Occipital lobe (tissue), 2 donors: ENCODE data around the gene APBA2. TPM values are rescaled to one million over a fixed set of nuclear protein-coding genes. Genes with fewer than 3 reads are reported as not detected.

Source experiments
- DNase-seq: peaks from one replicate; lab custom pipeline; 2025; lab: John Stamatoyannopoulos, UW
- total RNA-seq: library from RNA; depleted of rRNA; stranded (reverse); fragments of >200 nt; gene quantifications from one replicate; pipeline ENCODE4 v1.2.3, GENCODE V29; 2014

The APBA2 gene
- total RNA-seq, 1 donor from 2014 or later, result 108 TPM

DNA sequence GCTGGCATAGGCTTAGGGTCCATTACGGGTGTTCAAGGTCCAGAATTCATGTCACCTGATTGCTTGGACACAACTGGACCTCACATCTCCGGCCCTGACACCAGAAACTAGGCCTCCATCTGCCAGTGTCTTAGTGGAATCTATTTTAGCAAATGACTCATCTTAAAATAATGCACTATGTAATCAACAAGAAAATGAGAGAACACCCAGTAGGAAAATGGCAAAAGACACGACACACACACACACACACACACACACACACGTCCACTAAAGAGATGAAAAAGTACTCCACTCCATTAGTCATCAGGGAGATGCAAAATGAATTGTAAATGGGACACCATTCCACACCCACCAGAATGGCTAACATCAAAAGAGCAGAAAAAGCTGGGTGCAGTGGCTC lies 11.2 kb downstream of the APBA2 start:
- peak; percentile 36 for DNase-seq

DNA sequence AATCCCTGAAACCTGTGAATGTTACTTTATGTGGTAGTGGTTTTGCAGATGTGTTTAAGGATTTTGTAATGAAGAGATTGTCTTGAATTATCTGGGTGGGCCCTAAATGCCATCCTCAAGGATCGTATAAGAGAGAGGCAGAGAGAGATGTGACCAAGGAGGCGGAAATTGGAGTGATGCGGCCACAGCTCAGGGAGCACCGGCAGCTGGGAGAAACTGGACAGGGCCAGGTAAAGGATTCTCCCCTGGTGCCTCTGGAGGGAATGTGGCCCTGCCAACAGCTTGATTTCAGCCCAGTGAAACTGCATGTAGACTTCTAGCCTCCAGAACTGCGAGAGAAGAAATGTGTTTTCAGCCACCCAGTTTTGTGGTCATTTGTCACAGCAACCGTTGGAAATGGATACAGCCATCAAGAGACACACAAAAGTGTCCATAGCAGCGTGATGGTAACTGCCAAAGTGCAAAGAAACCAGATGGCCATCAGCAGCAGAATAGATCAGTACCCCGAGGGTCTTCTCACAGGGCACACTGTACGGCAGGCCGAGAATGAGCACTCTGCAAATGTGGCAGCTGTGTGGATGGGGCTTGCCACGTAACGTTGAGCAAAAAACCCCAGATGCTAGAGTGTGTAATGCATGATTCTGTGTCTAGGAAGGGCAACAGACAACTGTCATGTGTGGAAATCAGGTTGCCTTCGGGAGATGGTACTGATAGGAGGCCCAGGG lies 12.2 kb downstream of the APBA2 start:
- no peak for DNase-seq

DNA sequence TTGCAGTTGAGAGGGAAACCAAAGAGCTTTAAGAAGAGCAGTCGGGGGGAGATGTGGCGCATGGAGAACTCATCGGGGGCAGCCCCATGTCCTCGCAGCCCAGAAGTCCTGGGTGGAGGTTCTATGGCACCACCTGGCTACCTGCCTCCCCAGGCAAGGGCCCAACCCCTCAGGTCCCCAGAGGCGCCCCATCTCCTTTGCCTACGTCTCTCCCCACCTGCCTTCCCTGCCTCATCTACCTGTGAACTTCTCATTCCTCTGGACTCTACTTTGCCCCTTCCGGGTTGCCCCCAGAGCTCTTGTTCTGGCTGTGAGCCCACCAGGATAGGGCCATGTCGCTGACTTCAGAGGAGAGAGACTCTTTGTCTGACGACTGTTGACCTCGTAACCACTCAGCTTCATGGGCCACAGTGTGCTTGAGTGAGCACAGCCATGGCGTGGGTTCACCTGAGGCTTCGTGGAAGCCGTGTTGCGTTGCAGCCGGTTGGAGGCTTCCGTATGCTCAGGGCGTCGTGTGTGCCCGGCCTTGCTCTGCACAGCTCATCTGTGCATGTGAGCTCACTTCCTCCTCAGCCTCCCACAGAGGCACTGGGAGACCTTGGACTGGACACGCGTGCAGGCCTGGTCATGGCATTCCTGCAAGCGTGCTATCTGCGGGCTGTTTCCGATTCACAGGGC lies 13.4 kb downstream of the APBA2 start:
- DNase-seq, result no peak

DNA sequence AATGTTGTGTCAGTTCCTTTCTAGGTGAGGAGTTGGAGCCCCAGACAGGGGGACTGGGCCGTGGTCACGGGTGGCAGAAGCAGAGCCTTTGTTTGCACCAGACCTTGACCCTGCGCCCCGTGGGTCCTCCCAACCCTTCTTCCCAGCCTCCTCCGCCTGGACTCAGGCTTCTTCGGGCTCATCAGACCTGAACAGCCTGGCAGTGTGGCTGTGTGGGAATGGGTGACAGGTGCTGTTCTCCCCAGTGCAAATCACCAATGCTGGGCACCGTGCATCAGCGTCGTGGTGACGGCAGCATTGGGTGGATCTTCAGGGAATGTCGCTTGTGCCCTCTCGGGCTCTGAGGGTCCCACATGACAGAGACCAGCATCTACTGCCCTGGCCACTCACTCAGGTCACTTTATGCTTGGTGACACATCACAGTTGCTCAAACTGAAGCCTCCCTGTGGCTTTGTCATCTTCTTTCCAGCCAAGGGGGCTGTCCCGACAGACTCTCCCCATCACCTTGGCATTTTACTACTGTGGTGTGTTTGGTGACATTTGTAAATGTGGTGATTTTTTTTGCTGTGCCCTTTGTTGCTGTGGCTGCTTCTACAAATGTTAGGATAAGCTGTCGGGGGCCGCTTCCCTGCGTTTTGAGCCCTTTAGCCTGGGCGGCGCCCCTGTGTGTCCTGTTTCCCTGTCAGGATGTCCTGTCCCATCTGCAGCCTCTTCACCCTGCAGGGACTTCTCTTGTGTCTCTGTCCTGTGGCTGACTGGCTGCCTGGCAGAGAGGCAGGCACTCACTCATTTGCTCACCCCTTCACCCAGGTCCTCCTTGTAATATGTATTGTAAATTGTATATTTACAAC lies 14.5 kb downstream of the APBA2 start:
- DNase-seq, result no peak

DNA sequence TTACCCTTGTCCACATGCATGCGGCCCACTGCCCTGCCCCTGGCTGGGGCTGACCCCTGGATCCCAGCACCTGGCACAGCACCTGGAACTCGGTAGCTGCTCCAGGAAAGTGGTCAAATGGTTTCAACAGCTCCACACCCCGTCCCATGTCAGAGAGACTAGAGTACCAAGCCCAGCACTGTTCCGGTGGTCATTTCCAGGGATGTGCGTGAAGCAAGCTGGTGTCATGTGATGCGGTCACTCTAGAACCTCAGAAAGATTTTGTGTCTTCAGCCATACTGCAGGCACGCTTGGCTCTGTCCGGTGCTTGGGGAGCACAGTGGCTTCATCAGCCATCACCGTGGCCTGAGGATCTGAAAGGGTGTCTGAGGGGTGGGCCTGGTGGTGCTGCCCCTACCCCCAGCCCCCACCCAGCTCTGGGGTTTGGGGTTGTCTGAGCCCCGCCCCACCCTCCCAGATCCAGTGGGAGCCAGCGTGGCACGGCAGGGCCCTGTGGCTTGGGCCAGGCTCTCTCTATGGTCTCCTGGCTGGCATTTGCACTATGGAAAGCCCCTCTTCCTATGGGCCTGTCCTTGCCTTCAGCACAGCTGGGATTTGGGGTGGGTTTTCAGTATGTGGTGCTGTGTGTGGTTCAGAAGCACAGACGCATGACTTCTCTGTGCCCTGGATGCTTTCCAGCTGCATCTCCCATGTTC lies 15.3 kb downstream of the APBA2 start:
- DNase-seq, result no peak

DNA sequence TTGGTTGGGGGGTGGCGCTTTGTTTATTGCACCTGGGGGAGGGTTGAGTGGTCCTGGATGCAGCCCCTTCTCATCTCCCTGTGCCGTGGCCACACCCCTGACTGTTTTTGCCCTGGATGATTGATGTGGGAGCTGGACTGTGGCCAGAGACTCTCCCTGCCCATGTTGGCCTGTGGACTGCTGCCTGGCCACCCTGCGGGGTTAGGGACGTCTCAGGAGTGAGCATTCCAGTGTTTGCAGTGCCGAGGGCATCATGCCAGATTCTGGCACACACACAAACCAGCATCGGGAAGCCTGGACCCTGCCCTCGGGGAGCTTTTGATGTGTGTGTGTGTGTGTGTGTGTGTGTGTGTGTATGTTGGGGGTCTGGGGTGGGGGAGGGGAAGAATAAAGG lies 15.8 kb downstream of the APBA2 start:
- no peak for DNase-seq

DNA sequence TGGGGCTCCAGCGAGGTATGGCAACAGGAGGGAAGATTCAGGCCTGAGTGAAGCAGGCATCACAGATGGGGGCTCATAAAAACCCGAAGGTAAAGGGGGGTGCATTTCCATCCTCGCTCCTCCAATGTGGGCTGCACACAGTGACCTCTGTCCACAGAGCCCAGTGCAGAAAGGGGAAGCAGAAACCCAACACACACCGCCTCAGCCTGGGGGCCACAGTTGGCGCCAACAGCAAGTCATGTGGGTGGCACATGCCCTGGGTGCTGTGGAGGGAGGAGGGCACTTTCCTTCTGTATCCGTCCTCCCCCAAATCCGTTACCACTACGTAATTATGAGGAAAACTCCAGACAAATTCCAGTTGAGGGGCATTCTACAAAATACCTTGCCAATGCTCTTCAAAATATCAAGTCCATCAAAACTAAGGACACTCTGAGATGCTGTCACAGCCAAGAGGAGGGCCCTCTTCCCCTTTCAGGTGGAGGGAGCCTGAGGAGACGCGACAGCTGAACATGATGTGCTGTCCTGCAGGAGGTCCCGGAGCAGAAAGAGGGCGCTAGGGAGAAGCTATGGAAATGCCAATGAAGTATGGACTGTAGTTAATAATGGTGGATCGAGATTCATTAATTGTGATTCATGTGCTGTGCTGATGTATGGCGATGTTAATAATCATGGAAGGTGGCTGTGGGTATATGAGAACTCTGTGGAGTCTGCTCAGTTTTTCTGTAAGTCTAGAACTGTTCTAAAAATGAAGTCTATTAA lies 16.4 kb downstream of the APBA2 start:
- DNase-seq, result no peak

DNA sequence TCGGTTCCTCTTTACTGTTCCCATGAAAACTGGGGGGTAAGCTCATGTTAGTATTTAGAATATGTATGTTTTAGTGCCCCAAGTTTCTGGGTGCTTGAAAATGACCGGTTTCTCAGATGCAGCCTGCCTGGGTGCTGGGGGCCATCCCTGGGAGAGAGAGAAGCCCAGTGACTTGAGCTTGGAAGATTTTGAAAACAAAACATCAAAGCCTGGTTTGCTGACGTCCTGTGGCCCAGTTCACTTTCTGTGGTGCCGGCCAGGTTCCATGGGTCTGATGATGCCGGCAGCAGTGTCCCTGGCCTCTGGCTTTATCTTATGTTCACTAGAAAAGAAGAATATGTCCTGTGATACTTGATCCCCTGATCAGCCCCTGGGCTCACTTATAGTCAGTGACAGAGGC lies 17.1 kb downstream of the APBA2 start:
- DNase-seq, result no peak

DNA sequence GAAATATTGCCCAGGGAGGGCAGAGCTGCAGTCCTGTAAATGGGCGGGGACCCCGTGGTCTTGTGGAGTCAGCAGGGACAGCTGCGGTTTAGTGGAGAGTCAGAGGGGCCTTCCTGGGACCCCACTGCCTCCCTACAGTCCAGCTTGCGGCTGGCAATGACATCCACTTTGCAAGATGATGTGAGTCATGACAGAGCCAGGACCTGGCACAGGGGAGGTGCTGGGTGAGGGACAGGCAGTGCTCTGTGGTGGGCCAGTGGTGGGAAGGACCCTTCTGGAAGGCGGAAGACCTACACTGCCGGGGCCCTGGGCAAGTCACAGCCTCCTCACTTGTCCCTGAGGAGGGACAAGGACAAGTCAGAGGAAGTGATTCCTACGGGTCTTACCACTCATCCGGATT lies 17.8 kb downstream of the APBA2 start:
- DNase-seq, result no peak

DNA sequence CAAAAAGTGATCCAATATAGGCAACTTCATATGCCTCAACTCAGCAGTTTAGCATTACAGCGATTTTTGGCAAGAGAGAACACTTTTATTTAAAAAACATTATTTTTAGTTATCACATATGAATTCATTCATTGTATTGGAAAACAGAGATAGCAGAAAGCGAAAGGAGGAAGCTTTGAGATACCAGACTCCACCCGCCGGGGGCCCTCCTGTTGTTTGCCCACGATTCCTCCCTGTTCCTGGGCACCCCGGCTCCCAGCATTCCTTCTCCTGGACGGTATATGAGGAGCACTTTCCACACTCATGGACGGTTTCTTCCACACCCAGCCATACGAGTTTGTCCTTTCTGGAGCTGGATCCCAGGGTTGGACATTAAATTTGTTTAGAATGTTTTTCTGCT lies 18.2 kb downstream of the APBA2 start:
- no peak for DNase-seq

DNA sequence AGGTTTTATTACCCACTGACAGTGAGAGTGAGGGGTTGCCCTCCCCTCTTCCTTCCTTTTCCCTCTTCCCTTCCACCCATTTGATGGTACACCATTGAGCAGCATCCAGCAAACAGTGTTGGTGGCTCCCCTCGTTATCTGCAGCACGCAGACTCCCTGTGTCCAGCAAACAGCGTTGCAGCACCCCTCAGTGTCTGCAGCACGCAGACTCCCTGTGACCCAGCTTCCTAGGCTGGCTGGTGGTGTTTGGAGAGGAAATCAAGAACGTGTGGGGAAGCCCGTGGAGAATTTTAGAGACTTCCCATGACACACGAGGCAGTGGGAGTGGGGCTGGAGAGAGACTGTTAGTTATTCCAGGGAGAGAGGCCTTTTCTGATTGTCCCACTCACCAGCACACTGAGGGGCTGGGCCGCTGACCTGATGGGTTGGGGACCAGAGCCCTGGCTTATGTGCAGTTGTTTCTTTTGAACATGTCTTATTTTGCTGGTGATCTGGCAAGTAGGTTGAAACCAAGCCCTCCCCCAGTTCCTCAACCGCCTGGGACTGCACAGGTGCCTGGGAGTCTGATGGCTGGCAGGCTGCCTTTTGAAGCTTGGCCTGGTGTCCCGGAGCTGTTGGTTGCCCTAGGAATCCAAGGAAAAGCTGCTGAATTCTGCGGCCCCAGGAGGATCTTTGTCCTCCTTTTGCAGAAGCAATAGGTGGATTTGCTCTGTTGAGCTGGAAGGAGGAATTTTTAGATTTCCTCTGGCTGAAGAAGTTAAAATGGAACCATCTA lies 19.0 kb downstream of the APBA2 start:
- DNase-seq, result no peak

DNA sequence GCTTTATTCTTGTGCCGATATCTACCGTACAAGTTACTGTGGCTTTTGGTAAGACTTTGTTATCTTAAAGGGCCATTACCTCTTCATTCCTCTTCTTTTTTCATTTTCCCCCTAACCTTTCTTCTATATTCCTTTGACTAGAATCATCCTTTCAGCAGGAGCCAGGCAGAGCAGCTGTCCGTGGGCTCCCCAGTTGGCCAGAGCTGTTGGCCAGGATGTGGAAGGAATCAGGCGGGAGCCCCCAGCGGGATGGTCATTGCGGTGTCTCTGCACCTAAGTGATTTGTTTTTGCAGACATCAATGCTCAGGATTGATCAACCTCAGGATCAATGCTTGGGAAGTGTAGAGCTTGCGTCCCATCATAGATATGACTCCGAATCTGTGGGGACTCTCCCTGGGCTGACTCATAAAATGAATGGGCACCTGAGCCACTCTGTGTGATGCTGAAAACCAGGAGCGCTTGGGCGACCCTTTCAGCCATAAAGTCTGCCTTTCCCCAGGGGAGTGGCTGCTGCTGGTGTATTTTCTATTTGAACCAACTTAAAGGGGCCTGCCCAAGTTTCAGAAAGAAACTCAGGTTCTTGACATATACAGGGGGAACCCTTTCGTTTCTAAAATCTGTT lies 21.7 kb downstream of the APBA2 start:
- DNase-seq, result no peak

DNA sequence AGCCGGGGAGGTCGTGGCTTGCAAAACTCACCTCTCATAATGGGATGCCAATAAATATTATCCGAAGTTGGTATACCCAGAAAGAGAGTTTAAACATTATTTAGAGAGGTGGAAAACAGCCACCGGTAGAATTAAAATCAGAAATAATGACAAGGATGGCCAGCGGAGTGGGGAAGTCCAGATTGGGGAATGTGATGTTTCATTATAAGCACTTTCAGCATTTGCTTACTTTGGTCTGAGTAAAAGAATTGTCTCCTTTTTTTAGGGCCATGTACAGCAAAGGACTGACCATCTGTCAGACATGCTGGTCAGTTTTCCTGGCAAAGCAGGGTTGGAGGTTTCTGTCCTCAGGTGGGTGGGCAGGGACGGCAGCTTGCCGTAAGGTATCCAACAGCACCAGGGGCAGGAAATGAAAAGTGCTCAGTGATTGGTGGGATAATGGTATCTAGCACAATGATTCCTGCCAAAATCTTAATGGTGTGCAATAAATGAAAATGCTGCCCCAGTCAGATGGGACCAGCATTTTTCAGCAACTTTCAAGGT lies 24.3 kb downstream of the APBA2 start:
- DNase-seq, result no peak

DNA sequence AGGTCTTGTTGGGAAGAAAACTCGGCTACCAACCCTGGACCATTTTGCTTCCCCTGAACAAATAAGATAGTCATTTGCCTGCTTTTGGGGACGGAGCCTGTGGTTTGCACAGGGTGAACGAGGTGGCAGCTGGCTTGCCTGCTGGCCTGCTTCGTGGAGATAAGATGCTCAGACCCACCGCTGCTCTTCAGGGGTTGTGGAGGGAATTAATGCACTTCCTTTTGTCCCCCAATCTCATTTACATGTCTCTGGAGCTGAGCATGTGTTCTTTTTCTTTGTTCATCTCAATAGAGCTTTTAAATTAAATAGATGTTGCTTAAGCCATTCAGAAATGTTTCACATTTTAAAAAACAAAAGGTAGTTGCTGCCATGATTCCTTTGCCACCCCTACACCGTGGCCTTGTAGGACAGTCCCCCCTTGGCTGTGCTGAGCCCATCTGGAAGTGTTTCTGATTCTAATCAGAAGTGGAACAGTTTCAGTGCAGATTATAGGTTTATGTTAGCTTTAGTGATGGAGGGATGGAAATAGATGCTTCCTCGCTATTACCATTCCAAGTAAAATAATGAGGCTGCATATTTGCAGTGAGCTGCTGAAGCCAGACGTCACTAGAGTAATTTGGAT lies 25.6 kb downstream of the APBA2 start:
- DNase-seq, result no peak

DNA sequence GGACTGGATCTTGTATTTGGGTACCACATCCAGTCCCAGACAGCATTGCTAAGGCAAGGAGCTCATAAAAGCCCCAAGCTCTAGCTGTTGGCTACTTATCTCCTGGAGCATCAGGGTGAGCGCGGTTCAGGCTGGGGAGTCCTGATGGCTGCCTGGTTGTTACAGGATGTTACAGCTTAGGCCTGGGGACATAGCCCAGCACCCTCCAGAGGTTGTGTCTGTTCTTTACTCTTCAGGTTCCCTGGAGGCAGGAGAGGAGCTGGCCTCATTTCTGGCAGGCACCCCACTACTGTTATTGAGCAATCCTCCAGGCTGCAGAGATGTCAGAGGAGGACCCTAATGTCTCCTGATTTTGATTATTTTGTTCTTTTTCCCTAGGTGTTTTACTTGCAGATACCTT lies 26.6 kb downstream of the APBA2 start:
- no peak for DNase-seq

DNA sequence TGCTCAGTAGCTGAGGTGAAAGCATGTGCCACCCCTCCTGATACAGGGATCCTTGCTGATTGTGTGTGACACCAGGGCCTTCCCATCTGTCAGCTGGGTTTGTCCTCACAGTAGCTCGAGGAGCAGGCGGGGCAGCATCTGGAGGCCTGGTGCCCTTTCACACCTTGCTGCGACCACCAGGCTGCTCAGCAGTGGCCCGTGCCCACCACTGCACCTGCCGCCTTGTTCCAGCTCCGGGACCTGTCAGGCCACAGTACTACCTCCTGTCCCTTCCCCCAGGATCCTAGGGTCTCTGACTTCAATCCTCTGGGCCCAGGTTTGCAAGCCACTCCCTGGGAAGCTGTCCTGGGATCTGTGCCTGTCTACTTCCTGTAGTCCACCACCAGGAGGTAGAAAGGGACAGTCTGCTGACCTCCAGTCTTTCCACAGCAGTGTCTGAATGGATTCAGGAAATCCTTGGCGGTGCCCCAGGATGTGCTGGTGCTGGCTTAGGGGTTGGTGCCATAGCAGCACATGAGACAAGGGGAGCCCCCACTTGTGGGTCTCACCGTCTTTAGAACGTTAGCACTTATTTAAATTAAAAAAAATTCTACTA lies 27.5 kb downstream of the APBA2 start:
- no peak for DNase-seq

DNA sequence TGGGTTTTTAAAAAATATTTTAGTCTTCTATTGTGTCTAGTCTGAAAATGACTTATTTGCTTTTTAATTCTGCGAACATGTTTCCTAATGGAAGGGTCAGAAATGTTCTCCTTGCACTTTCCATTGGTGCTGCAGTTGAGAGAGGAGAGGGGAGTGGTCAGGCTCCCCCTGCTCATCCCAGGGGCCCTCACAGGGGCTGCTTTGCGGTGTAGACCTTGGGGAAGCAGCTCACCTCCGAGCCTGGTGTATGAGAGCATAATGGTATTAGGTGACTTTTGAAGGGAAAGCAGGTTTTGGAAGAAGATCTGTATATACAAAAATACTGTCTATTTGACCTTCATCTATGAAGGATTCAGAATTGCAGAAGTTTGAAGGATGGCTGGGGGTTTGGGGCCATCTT lies 28.3 kb downstream of the APBA2 start:
- no peak for DNase-seq

DNA sequence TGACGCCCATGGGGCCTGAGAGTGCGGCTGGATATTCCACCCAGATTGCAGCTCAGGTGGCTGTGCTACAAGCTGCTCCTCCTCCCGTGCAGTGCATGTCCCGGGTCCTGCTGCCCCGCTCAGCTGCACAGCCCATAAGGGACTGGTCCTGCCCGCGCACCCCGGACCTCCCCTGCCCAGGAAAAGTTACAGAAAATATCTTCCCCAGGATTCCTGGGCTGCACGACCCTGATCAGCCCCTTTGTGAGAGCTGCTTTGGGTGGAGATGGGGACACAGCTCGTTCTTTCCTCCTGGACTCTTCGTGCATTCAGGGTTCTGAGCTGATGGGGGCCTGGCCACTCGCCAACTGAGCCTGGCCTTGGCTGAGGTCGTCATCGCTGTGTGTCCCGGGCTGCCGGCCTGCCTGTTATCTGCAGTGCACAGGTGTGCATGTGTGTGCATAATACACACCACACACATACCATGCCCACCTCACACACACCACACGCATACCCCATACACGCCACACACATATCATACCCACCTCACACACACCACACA lies 28.8 kb downstream of the APBA2 start:
- no peak for DNase-seq
